GM10248 (cell line): ENCODE results near the gene MX1.

Experiments
- CTCF ChIA-PET: fragments of 300-600 bp; sonication (Branson Sonifier 250); formaldehyde crosslinking; extraction: SDS; loops from one replicate; lab custom pipeline; 2021; ENCODE audit warnings: antibody characterized with exemption; lab: Yijun Ruan, JAX
- POLR2A ChIA-PET: fragments of 350-650 bp; sonication (Branson Sonifier 250); formaldehyde crosslinking; extraction: SDS; loops from one replicate; lab custom pipeline; 2020; ENCODE audit warnings: antibody characterized with exemption; lab: Yijun Ruan, JAX
- DNase-seq: peaks from one replicate; pipeline ENCODE4 v3.0.0; 2012; ENCODE audit errors: extremely low spot score
- CTCF ChIP-seq: IDR thresholded peaks from 2 replicates; pipeline ENCODE4 v1.5.1; 2012; ENCODE audit warnings: mild to moderate bottlenecking, low read depth; ENCODE audit errors: extremely low read depth, missing control alignments, control extremely low read depth

The MX1 gene

GRCh38 chr21:41482980-41483379 is 56.9 kb downstream of the MX1 start:
- ChIA-PET CTCF (interaction anchor here (1.4 kb wide), 1 partner anchor 200 kb away, joined by 5 read pairs; no protein-coding TSS in a partner anchor), POLR2A (interaction anchor here (0.6 kb wide), 2 partner anchors 115 to 1350 kb away, joined by 3 read pairs; no protein-coding TSS in a partner anchor)
- DNase-seq, result no peak
- no peak for TF ChIP-seq CTCF

- CTCF ChIA-PET, result interaction anchor here (1.4 kb wide), 1 partner anchor 200 kb away, joined by 5 read pairs; no protein-coding TSS in a partner anchor
- POLR2A ChIA-PET, result interaction anchor here (0.6 kb wide), 2 partner anchors 115 to 1349 kb away, joined by 3 read pairs; no protein-coding TSS in a partner anchor
- TF ChIP-seq CTCF, result no peak
- DNase-seq, result no peak
Observed at GRCh38 chr21:41483415-41483814, 57.4 kb downstream of the MX1 start.

GRCh38 chr21:41483973-41484372 is 57.9 kb downstream of the MX1 start:
- CTCF ChIA-PET, result interaction anchor here (1.4 kb wide), 1 partner anchor 201 kb away, joined by 5 read pairs; no protein-coding TSS in a partner anchor
- DNase-seq, result no peak
- no peak for TF ChIP-seq CTCF
- POLR2A ChIA-PET, result no interaction called here

- TF ChIP-seq CTCF, result no peak
- no peak for DNase-seq
Observed at GRCh38 chr21:41487082-41487481, 61.0 kb downstream of the MX1 start.

GRCh38 chr21:41488080-41488479 is 62.0 kb downstream of the MX1 start:
- no peak for TF ChIP-seq CTCF
- ChIA-PET POLR2A (interaction anchor here (0.7 kb wide), 1 partner anchor 297 kb away, joined by 4 read pairs; no protein-coding TSS in a partner anchor), CTCF (no interaction called here)
- no peak for DNase-seq

More at GRCh38 chr21:41487082-41487481, 61.0 kb downstream of the MX1 start:
- CTCF ChIA-PET, result no interaction called here
- POLR2A ChIA-PET, result interaction anchor here (0.5 kb wide), 1 partner anchor 47 kb away, joined by 4 read pairs; no protein-coding TSS in a partner anchor

GRCh38 chr21:41489329-41489728 is 63.3 kb downstream of the MX1 start:
- no peak for TF ChIP-seq CTCF
- ChIA-PET CTCF (no interaction called here), POLR2A (no interaction called here)
- no peak for DNase-seq
